ENCODE measurements around the gene ARHGEF28.

DNA sequence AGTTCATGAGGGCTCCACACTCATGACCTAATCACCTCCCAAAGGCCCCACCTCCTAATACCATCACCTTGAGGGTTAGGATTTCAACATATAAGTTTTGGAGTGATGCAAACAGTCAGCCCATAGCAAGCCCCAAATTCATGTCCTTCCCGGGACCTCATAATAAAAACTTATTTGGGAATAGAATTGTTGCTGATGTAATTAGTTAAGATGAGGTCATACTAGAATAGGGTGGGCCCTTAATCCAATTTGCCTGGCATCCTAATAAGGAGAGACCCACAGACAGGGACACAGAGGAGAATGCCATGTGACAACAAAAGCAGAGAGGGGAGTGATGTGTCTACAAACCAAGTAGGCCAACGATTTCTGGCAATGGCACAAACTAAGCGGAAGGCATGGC, 347.1 kb downstream of the ARHGEF28 start:
- TF ChIP-seq, protein P1, sequence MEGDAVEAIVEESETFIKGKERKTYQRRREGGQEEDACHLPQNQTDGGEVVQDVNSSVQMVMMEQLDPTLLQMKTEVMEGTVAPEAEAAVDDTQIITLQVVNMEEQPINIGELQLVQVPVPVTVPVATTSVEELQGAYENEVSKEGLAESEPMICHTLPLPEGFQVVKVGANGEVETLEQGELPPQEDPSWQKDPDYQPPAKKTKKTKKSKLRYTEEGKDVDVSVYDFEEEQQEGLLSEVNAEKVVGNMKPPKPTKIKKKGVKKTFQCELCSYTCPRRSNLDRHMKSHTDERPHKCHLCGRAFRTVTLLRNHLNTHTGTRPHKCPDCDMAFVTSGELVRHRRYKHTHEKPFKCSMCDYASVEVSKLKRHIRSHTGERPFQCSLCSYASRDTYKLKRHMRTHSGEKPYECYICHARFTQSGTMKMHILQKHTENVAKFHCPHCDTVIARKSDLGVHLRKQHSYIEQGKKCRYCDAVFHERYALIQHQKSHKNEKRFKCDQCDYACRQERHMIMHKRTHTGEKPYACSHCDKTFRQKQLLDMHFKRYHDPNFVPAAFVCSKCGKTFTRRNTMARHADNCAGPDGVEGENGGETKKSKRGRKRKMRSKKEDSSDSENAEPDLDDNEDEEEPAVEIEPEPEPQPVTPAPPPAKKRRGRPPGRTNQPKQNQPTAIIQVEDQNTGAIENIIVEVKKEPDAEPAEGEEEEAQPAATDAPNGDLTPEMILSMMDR (IDR thresholded peaks at IDR 0.05 in 2 of 3, conservative IDR thresholded peaks at IDR 0.05 in 1 of 3; ENCODE audit: borderline replicate concordance in 1 of 3, insufficient read depth in 1 of 3, low read depth in 2 of 3, low read length in 2 of 3), result no peak
- no peak for TF ChIP-seq ZNF274 (IDR thresholded peaks at IDR 0.05; ENCODE audit: low read depth, low read length)
- no peak for TF ChIP-seq SIN3A (IDR thresholded peaks at IDR 0.05; ENCODE audit: low read depth)
- TF ChIP-seq FOSL1 (IDR thresholded peaks at IDR 0.05; ENCODE audit: low read depth), result no peak
- TF ChIP-seq JUND (IDR thresholded peaks at IDR 0.05), result no peak
- TF ChIP-seq, protein P2, sequence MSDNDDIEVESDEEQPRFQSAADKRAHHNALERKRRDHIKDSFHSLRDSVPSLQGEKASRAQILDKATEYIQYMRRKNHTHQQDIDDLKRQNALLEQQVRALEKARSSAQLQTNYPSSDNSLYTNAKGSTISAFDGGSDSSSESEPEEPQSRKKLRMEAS (IDR thresholded peaks at IDR 0.05), result no peak
- no peak for TF ChIP-seq CEBPB (IDR thresholded peaks at IDR 0.05; ENCODE audit: low read depth)
- no peak for TF ChIP-seq POLR2AphosphoS5 (IDR thresholded peaks at IDR 0.05; ENCODE audit: low read depth, low read length)
- no peak for TF ChIP-seq POLR2A (IDR thresholded peaks at IDR 0.05; ENCODE audit: borderline replicate concordance, extremely low read depth, insufficient read depth, insufficient read length)
- TF ChIP-seq EZH2phosphoT487 (IDR thresholded peaks at IDR 0.05; ENCODE audit: borderline replicate concordance), result no peak
- TF ChIP-seq ELF1 (IDR thresholded peaks at IDR 0.05; ENCODE audit: borderline replicate concordance, low read depth), result no peak
- no peak for TF ChIP-seq EZH2 (IDR thresholded peaks at IDR 0.05)
- TF ChIP-seq, protein P3, sequence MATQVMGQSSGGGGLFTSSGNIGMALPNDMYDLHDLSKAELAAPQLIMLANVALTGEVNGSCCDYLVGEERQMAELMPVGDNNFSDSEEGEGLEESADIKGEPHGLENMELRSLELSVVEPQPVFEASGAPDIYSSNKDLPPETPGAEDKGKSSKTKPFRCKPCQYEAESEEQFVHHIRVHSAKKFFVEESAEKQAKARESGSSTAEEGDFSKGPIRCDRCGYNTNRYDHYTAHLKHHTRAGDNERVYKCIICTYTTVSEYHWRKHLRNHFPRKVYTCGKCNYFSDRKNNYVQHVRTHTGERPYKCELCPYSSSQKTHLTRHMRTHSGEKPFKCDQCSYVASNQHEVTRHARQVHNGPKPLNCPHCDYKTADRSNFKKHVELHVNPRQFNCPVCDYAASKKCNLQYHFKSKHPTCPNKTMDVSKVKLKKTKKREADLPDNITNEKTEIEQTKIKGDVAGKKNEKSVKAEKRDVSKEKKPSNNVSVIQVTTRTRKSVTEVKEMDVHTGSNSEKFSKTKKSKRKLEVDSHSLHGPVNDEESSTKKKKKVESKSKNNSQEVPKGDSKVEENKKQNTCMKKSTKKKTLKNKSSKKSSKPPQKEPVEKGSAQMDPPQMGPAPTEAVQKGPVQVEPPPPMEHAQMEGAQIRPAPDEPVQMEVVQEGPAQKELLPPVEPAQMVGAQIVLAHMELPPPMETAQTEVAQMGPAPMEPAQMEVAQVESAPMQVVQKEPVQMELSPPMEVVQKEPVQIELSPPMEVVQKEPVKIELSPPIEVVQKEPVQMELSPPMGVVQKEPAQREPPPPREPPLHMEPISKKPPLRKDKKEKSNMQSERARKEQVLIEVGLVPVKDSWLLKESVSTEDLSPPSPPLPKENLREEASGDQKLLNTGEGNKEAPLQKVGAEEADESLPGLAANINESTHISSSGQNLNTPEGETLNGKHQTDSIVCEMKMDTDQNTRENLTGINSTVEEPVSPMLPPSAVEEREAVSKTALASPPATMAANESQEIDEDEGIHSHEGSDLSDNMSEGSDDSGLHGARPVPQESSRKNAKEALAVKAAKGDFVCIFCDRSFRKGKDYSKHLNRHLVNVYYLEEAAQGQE (IDR thresholded peaks at IDR 0.05; ENCODE audit: low read depth), result no peak
- TF ChIP-seq, protein P4, sequence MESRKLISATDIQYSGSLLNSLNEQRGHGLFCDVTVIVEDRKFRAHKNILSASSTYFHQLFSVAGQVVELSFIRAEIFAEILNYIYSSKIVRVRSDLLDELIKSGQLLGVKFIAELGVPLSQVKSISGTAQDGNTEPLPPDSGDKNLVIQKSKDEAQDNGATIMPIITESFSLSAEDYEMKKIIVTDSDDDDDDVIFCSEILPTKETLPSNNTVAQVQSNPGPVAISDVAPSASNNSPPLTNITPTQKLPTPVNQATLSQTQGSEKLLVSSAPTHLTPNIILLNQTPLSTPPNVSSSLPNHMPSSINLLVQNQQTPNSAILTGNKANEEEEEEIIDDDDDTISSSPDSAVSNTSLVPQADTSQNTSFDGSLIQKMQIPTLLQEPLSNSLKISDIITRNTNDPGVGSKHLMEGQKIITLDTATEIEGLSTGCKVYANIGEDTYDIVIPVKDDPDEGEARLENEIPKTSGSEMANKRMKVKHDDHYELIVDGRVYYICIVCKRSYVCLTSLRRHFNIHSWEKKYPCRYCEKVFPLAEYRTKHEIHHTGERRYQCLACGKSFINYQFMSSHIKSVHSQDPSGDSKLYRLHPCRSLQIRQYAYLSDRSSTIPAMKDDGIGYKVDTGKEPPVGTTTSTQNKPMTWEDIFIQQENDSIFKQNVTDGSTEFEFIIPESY (IDR thresholded peaks at IDR 0.05; ENCODE audit: extremely low read depth, insufficient replicate concordance, low read length), result no peak
